GM21786 (cell line): Measurements from ENCODE around the gene WNT4.

ENCODE experiments used
- ATAC-seq: cut with Tn5 transposase; IDR thresholded peaks from one replicate; pipeline ENCODE4 v1.9.1; 2021; ENCODE audit not compliant: unreplicated experiment

Gene WNT4

GRCh38 chr1:22089134-22089571 lies 53.7 kb downstream of the WNT4 start:
- ATAC-seq = no peak

- no peak for ATAC-seq
Observed at GRCh38 chr1:22088331-22088730, 54.6 kb downstream of the WNT4 start.

GRCh38 chr1:22080191-22080590 lies 62.7 kb downstream of the WNT4 start:
- ATAC-seq = no peak

GRCh38 chr1:22078133-22078532 lies 64.8 kb downstream of the WNT4 start:
- no peak for ATAC-seq

- no peak for ATAC-seq
Observed at GRCh38 chr1:22077728-22078127, 65.2 kb downstream of the WNT4 start.

- no peak for ATAC-seq
Observed at GRCh38 chr1:22076346-22076745, 66.6 kb downstream of the WNT4 start.

GRCh38 chr1:22075718-22076117 lies 67.2 kb downstream of the WNT4 start:
- ATAC-seq = no peak

GRCh38 chr1:22074803-22075202 lies 68.1 kb downstream of the WNT4 start:
- no peak for ATAC-seq

GRCh38 chr1:22071511-22071910 lies 71.4 kb downstream of the WNT4 start:
- no peak for ATAC-seq
